H9 (cell line): ENCODE measurements around the gene MED20. TPM values are rescaled to one million over a fixed set of nuclear protein-coding genes. Genes with fewer than 3 reads are reported as not detected.
A peak's percentile ranks its signal among the peaks of the same experiment; 100 is the strongest.

ENCODE experiments used
- DNase-seq: peaks from one replicate; pipeline ENCODE4 v3.0.0-alpha.2; 2017
- H2AFZ ChIP-seq: one replicate; pipeline ENCODE4 v1.6.1; 2013; ENCODE audit warnings: mild to moderate bottlenecking, low read length, control low read depth, moderate library complexity
- H2AK5ac ChIP-seq: 2 replicates; pipeline ENCODE4 v1.6.1; 2013; ENCODE audit warnings: low read length, control low read depth, mixed read lengths; ENCODE audit not compliant: insufficient read length
- H2BK120ac ChIP-seq: one replicate; pipeline ENCODE4 v1.6.1; 2013; ENCODE audit warnings: low read depth, mild to moderate bottlenecking, low read length, control low read depth, inconsistent platforms; ENCODE audit not compliant: poor library complexity, severe bottlenecking
- H2BK12ac ChIP-seq: 2 replicates; pipeline ENCODE4 v1.6.1; 2013; ENCODE audit warnings: low read length, control low read depth, mixed read lengths, low read depth; ENCODE audit not compliant: insufficient read length
- H2BK15ac ChIP-seq: 2 replicates; pipeline ENCODE4 v1.6.1; 2013; ENCODE audit warnings: low read depth, low read length, control low read depth
- H2BK20ac ChIP-seq: one replicate; pipeline ENCODE4 v1.6.1; 2013; ENCODE audit warnings: low read depth, mild to moderate bottlenecking, low read length, control low read depth, inconsistent platforms; ENCODE audit not compliant: poor library complexity, severe bottlenecking
- H2BK5ac ChIP-seq: 2 replicates; pipeline ENCODE4 v1.6.1; 2013; ENCODE audit warnings: low read length, control low read depth, mixed read lengths; ENCODE audit not compliant: insufficient read length
- H3K14ac ChIP-seq: 2 replicates; pipeline ENCODE4 v1.6.1; 2013; ENCODE audit warnings: low read length, control low read depth; ENCODE audit not compliant: insufficient read depth
- H3K18ac ChIP-seq: 2 replicates; pipeline ENCODE4 v1.6.1; 2013; ENCODE audit warnings: low read depth, mild to moderate bottlenecking, mixed read lengths, low read length, control low read depth; ENCODE audit not compliant: insufficient read length
- H3K23ac ChIP-seq: 2 replicates; pipeline ENCODE4 v1.6.1; 2013; ENCODE audit warnings: low read length, control low read depth, mixed read lengths, low read depth; ENCODE audit not compliant: insufficient read length
- H3K23me2 ChIP-seq: 2 replicates; pipeline ENCODE4 v1.6.1; 2013; ENCODE audit warnings: low read depth, mild to moderate bottlenecking, mixed read lengths, low read length, control low read depth; ENCODE audit not compliant: insufficient read length, poor library complexity, severe bottlenecking
- H3K27ac ChIP-seq: 2 replicates; pipeline ENCODE4 v1.5.1; 2013; ENCODE audit warnings: low read length, control low read depth, mixed read lengths, low read depth; ENCODE audit not compliant: insufficient read length
- H3K27me3 ChIP-seq: 2 replicates; pipeline ENCODE4 v1.6.1; 2013; ENCODE audit warnings: low read length, control low read depth, inconsistent platforms; ENCODE audit not compliant: insufficient read depth
- H3K4ac ChIP-seq: 2 replicates; pipeline ENCODE4 v1.6.1; 2013; ENCODE audit warnings: low read depth, mild to moderate bottlenecking, control low read depth, inconsistent platforms, low read length, moderate library complexity
- H3K4me1 ChIP-seq: 2 replicates; pipeline ENCODE4 v1.6.1; 2013; ENCODE audit warnings: low read length, control low read depth, inconsistent platforms; ENCODE audit not compliant: insufficient read depth
- H3K4me2 ChIP-seq: 2 replicates; pipeline ENCODE4 v1.6.1; 2013; ENCODE audit warnings: low read length, control low read depth, mixed read lengths; ENCODE audit not compliant: insufficient read length, insufficient read depth
- H3K56ac ChIP-seq: 2 replicates; pipeline ENCODE4 v1.6.1; 2013; ENCODE audit warnings: low read depth, mild to moderate bottlenecking, mixed read lengths, low read length, control low read depth; ENCODE audit not compliant: insufficient read length
- H3K79me1 ChIP-seq: 2 replicates; pipeline ENCODE4 v1.6.1; 2013; ENCODE audit warnings: low read depth, mild to moderate bottlenecking, moderate library complexity, low read length, control low read depth, inconsistent platforms; ENCODE audit not compliant: insufficient read depth, poor library complexity, severe bottlenecking
- H3K79me2 ChIP-seq: 2 replicates; pipeline ENCODE4 v1.6.1; 2013; ENCODE audit warnings: low read length, control low read depth, inconsistent platforms; ENCODE audit not compliant: insufficient read depth
- H3K9ac ChIP-seq: 2 replicates; pipeline ENCODE4 v1.6.1; 2013; ENCODE audit warnings: low read length, control low read depth, mixed read lengths; ENCODE audit not compliant: insufficient read length; ENCODE audit errors: extremely low read depth
- H3K9me3 ChIP-seq: one replicate; pipeline ENCODE4 v1.6.1; 2013; ENCODE audit warnings: low read depth, low read length, inconsistent platforms; ENCODE audit not compliant: control insufficient read depth
- H3T11ph ChIP-seq: one replicate; pipeline ENCODE4 v1.6.1; 2013; ENCODE audit warnings: mild to moderate bottlenecking, low read length, control low read depth, inconsistent platforms
- H4K20me1 ChIP-seq: one replicate; pipeline ENCODE4 v1.6.1; 2013; ENCODE audit not compliant: control insufficient read depth, insufficient read length, insufficient read depth
- H4K5ac ChIP-seq: 2 replicates; pipeline ENCODE4 v1.6.1; 2013; ENCODE audit warnings: low read depth, mild to moderate bottlenecking, mixed read lengths, low read length, control low read depth; ENCODE audit not compliant: insufficient read length
- H4K8ac ChIP-seq: replicated peaks from 2 replicates; pipeline ENCODE4 v1.6.1; 2013; ENCODE audit warnings: low read length, control low read depth, mixed read lengths, low read depth; ENCODE audit not compliant: insufficient read length
- H4K91ac ChIP-seq: 2 replicates; pipeline ENCODE4 v1.6.1; 2013; ENCODE audit warnings: low read depth, mild to moderate bottlenecking, moderate library complexity, mixed read lengths, low read length, control low read depth; ENCODE audit not compliant: insufficient read length
- H3K27ac Mint-ChIP-seq, 3 experiments: 2 replicates in 2 of 3; 3 replicates in 1 of 3; pipeline ENCODE4 v1.8.0; 2020 to 2021; ENCODE audit warnings: mixed read lengths in 3 of 3, mild to moderate bottlenecking in 1 of 3, moderate library complexity in 1 of 3
- H3K27me3 Mint-ChIP-seq: 2 replicates; pipeline ENCODE4 v1.8.0; 2021; ENCODE audit warnings: low read depth, mild to moderate bottlenecking, moderate library complexity, mixed read lengths
- H3K36me3 Mint-ChIP-seq, 3 experiments: 2 replicates in 2 of 3; 3 replicates in 1 of 3; pipeline ENCODE4 v1.8.0; 2020 to 2021; ENCODE audit warnings: low read depth in 3 of 3, mixed read lengths in 3 of 3; ENCODE audit not compliant: insufficient read depth in 1 of 3
- H3K4me1 Mint-ChIP-seq, 2 experiments: 2 replicates each; pipeline ENCODE4 v1.8.0; 2020; ENCODE audit warnings: mixed read lengths in 2 of 2
- H3K4me3 Mint-ChIP-seq, 2 experiments: 2 replicates in 1 of 2; 3 replicates in 1 of 2; pipeline ENCODE4 v1.8.0; 2020 to 2021; ENCODE audit warnings: mild to moderate bottlenecking in 2 of 2, mixed read lengths in 2 of 2, moderate library complexity in 1 of 2
- H3K9me3 Mint-ChIP-seq, 2 experiments: 2 replicates in 1 of 2; 3 replicates in 1 of 2; pipeline ENCODE4 v1.8.0; 2020; ENCODE audit warnings: mild to moderate bottlenecking in 2 of 2, mixed read lengths in 2 of 2, moderate library complexity in 1 of 2
- CTCF ChIP-seq: fragments of 200-600 bp; sonication (generic); conservative IDR thresholded peaks from 3 replicates; pipeline ENCODE4 v1.8.0; 2021; ENCODE audit warnings: antibody characterized with exemption, mild to moderate bottlenecking
- WGBS: extraction: QIAGEN DNeasy Blood & Tissue Kit; methylation state at CpG from one replicate; pipeline ENCODE4 v1.1.7; 2013; ENCODE audit warnings: missing lambda C conversion rate, low lambda C conversion rate, mixed read lengths; ENCODE audit not compliant: insufficient read length; ENCODE audit errors: extremely low coverage; 5-methylcytosine and 5-hydroxymethylcytosine counted together
- total RNA-seq: library from RNA; stranded (reverse); gene quantifications from 2 replicates; pipeline ENCODE4 v1.2.1, GENCODE V29; 2021

Gene MED20
- total RNA-seq, 1 experiment from 2014 or later, result 28.9 TPM

GRCh38 chr6:41942067-41942851 is 21.3 kb upstream of the MED20 start:
- Histone ChIP-seq H3K4me2 (peak overlapping the region; percentile 72), H2BK15ac (no peak overlapping the region), H2AK5ac (no peak overlapping the region), H3K79me1 (no peaks in the 10 kb centered on the region), H4K5ac (no peak overlapping the region), H3K9me3 (no peaks in the 10 kb centered on the region), H3K9ac (peak overlapping the region; percentile 30), H3K4ac (no peak overlapping the region), H2BK12ac (no peak overlapping the region), H3K23ac (no peak overlapping the region), H3T11ph (no peak overlapping the region), H2BK120ac (no peak overlapping the region), H4K91ac (no peak overlapping the region), H3K14ac (no peak overlapping the region), H3K4me1 (peaks cover 16% of the 10 kb centered on the region; the same call in 1 of the 2 replicates), H3K79me2 (no peaks in the 10 kb centered on the region), H2BK5ac (no peak overlapping the region), H4K20me1 (no peaks in the 10 kb centered on the region), H4K8ac (no peak overlapping the region), H3K27ac (no peak overlapping the region), H3K56ac (no peak overlapping the region), H3K18ac (no peak overlapping the region), H3K23me2 (peaks cover 7% of the 10 kb centered on the region), H2AFZ (peak overlapping the region; percentile 83), H3K27me3 (no peaks in the 10 kb centered on the region), H2BK20ac (no peak overlapping the region)
- Mint-ChIP-seq H3K4me3 (peak overlapping the region; percentile 73 to 84), H3K4me1 (peaks cover 24 to 32% of the 10 kb centered on the region in 2 experiments), H3K36me3 (peaks cover 0 to 6% (median 5%) of the 10 kb centered on the region in 3 experiments; a peak in 6 of 7 replicates), H3K27ac (no peak overlapping the region), H3K9me3 (no peaks in the 10 kb centered on the region), H3K27me3 (peaks cover 5% of the 10 kb centered on the region)
- TF ChIP-seq CTCF, result no peak
- DNase-seq, result no peak
- no CpG with 5 or more reads among the region's 20 CpGs for WGBS
